AG08395 (cell line): ENCODE measurements around the gene CCDC138.
A peak's percentile ranks its signal among the peaks of the same experiment; 100 is the strongest.
"Not testable (repeated sequence)": the region's sequence is repeated elsewhere in the genome, so short reads cannot be mapped to it uniquely, and the experiment has no call there.

ENCODE experiments used
- DNase-seq: peaks from one replicate; pipeline ENCODE4 v3.0.0; 2012; ENCODE audit warnings: mixed read lengths, low spot score

The CCDC138 gene

GRCh38 chr2:108786354-108787215 is at the start of gene CCDC138:
TSS of gene CCDC138 (plus strand) at chr2:108786771. CDS start at chr2:108786823, 52 bp downstream.
- peak; percentile 95 for DNase-seq

GRCh38 chr2:108757973-108758372 is 28.6 kb upstream of the CCDC138 start:
- not testable (repeated sequence) for DNase-seq

GRCh38 chr2:108762618-108763017 is 24.0 kb upstream of the CCDC138 start:
- not testable (repeated sequence) for DNase-seq

- not testable (repeated sequence) for DNase-seq
These were observed 19.9 kb upstream of the CCDC138 start for GRCh38 chr2:108766671-108767070.

GRCh38 chr2:108767859-108768258 is 18.7 kb upstream of the CCDC138 start:
- not testable (repeated sequence) for DNase-seq

GRCh38 chr2:108776475-108776874 is 10.1 kb upstream of the CCDC138 start:
- no peak for DNase-seq

- no peak for DNase-seq
These were observed 7.7 kb upstream of the CCDC138 start for GRCh38 chr2:108778857-108779256.

- DNase-seq = no peak
These were observed 590 bp upstream of the CCDC138 start for GRCh38 chr2:108786008-108786353.

- DNase-seq = no peak
These were observed 608 bp downstream of the CCDC138 start for GRCh38 chr2:108787216-108787541.

- DNase-seq = no peak
These were observed 16.6 kb downstream of the CCDC138 start for GRCh38 chr2:108803045-108803736.

- DNase-seq = no peak
These were observed 18.5 kb downstream of the CCDC138 start for GRCh38 chr2:108805032-108805431.

- DNase-seq = no peak
These were observed 19.2 kb downstream of the CCDC138 start for GRCh38 chr2:108805782-108806181.

- no peak for DNase-seq
These were observed 20.0 kb downstream of the CCDC138 start for GRCh38 chr2:108806371-108807113.

- no peak for DNase-seq
These were observed 23.4 kb downstream of the CCDC138 start for GRCh38 chr2:108809936-108810335.

- no peak for DNase-seq
These were observed 24.7 kb downstream of the CCDC138 start for GRCh38 chr2:108810993-108811957.

- no peak for DNase-seq
These were observed 27.2 kb downstream of the CCDC138 start for GRCh38 chr2:108813732-108814131.

GRCh38 chr2:108820482-108820881 is 33.9 kb downstream of the CCDC138 start:
- no peak for DNase-seq

- DNase-seq = no peak
These were observed 36.7 kb downstream of the CCDC138 start for GRCh38 chr2:108823286-108823685.

- DNase-seq = no peak
These were observed 37.9 kb downstream of the CCDC138 start for GRCh38 chr2:108824316-108825070.

- no peak for DNase-seq
These were observed 38.7 kb downstream of the CCDC138 start for GRCh38 chr2:108825254-108825653.

GRCh38 chr2:108825736-108826135 is 39.2 kb downstream of the CCDC138 start:
- DNase-seq = no peak
